Measurements from ENCODE around the gene ANGEL1. TPM values are rescaled to one million over a fixed set of nuclear protein-coding genes. Genes with fewer than 3 reads are reported as not detected.

Gene ANGEL1
- total and polyA plus RNA-seq, 2 of the 13 experiments (the other 11 are each of a cell fraction or from before 2014, with no cell fraction given): 14.3 to 20.1 TPM

- CTCF ChIA-PET (ENCODE audit: low intra/inter-chr PET ratio, low total read pairs): no interaction called here
- no peak for DNase-seq (ENCODE audit: low spot score)
- intact Hi-C loops (cut with micrococcal nuclease; ENCODE audit: unreplicated experiment) (no loop called here), in situ Hi-C loops (cut with HindIII; ENCODE audit: extremely low pct_ligation_motif_present, low pct_unique_long_range_greater_than_20kb) (no loop called here)
- Histone ChIP-seq H2AFZ (ENCODE audit: low read length) (no peak overlapping the region), H3K4me1 (ENCODE audit: insufficient read depth, low read length) (peaks cover 22% of the 10 kb centered on the region), H3K27me3 (ENCODE audit: control insufficient read depth in 1 of 2, insufficient read depth in 2 of 2, low read length in 2 of 2) (0 out of 5 replicates have a peak, but pooled peaks cover 0 to 4% of the 10 kb centered on the region in 2 experiments), H3K79me2 (ENCODE audit: insufficient read depth, low read length) (peaks cover 2% of the 10 kb centered on the region), H3K9ac (ENCODE audit: insufficient read depth, low read depth, low read length) (peak overlapping the region; percentile 48; the same call in 1 of the 2 replicates), H3K27ac (ENCODE audit: extremely low read length, insufficient read depth, low read length) (peak overlapping the region; percentile 56), H3K36me3 (replicated peaks in 1 of 2; ENCODE audit: control insufficient read depth in 1 of 2, insufficient read depth in 2 of 2, low read length in 2 of 2) (peaks cover 3 to 31% of the 10 kb centered on the region in 2 experiments; a peak in 3 of 5 replicates), H3K4me2 (ENCODE audit: low read depth, low read length) (peak overlapping the region; percentile 92), H3K9me3 (ENCODE audit: low read length) (no peaks in the 10 kb centered on the region), H3K4me3 (replicated peaks in 1 of 3; ENCODE audit: insufficient read depth in 1 of 3, low read depth in 2 of 3, low read length in 3 of 3) (peak overlapping the region in 2 of 3 experiments; percentile 87 to 96; a peak in 3 of 6 replicates), H4K20me1 (ENCODE audit: insufficient read depth, low read length) (no peaks in the 10 kb centered on the region)
- BruUV-seq (replicated peaks): no TSS peak
- FAIRE-seq: no peak
- no peak for ATAC-seq
- POLR2A ChIA-PET: interaction anchor here (0.7 to 3.8 kb wide), 4 partner anchors 8 to 1448 kb away, joined by 3 to 62 read pairs (median 3); no protein-coding TSS in a partner anchor
- TF ChIP-seq STAG1 (CRISPR knock-in tag; IDR thresholded peaks at IDR 0.05) (no peak), ZNF24 (IDR thresholded peaks at IDR 0.05) (no peak), ZNF777 (CRISPR knock-in tag; IDR thresholded peaks at IDR 0.05) (no peak), TBL1XR1 (IDR thresholded peaks at IDR 0.05; ENCODE audit: borderline replicate concordance, low read length, partially characterized antibody) (no peak), NKX3-1 (CRISPR knock-in tag; IDR thresholded peaks at IDR 0.05) (no peak), GLMP (CRISPR knock-in tag; IDR thresholded peaks at IDR 0.05; ENCODE audit: borderline replicate concordance) (no peak), THYN1 (CRISPR knock-in tag; IDR thresholded peaks at IDR 0.05; ENCODE audit: borderline replicate concordance, low read depth) (no peak), IRF9 (CRISPR knock-in tag; IDR thresholded peaks at IDR 0.05; ENCODE audit: borderline replicate concordance) (no peak), KDM3A (CRISPR knock-in tag; IDR thresholded peaks at IDR 0.05; ENCODE audit: low read depth) (no peak), ZNF383 (CRISPR knock-in tag; IDR thresholded peaks at IDR 0.05; ENCODE audit: borderline replicate concordance) (no peak), ATF5 (CRISPR knock-in tag; IDR thresholded peaks at IDR 0.05; ENCODE audit: low read depth) (no peak), ATF1 (CRISPR knock-in tag; IDR thresholded peaks at IDR 0.05) (no peak), PHB2 (IDR thresholded peaks at IDR 0.05; ENCODE audit: partially characterized antibody) (no peak), ZBTB49 (CRISPR knock-in tag; IDR thresholded peaks at IDR 0.05; ENCODE audit: borderline replicate concordance) (no peak), CBX2 (IDR thresholded peaks at IDR 0.05; ENCODE audit: low read depth, low read length) (no peak), CBX2 (CRISPR knock-in tag; IDR thresholded peaks at IDR 0.05; ENCODE audit: low read depth) (no peak), TARDBP (CRISPR knock-in tag; IDR thresholded peaks at IDR 0.05) (no peak), ISX (CRISPR knock-in tag; conservative IDR thresholded peaks at IDR 0.05) (no peak)
- WGBS (ENCODE audit: low lambda C conversion rate): 54% methylated on average over 3 of the region's 3 CpGs
Observed at GRCh38 chr14:76810525-76810924, 2.2 kb downstream of the ANGEL1 start.

Data from HepG2 (cell line).